ENCODE data around the gene TTC39C.

DNA sequence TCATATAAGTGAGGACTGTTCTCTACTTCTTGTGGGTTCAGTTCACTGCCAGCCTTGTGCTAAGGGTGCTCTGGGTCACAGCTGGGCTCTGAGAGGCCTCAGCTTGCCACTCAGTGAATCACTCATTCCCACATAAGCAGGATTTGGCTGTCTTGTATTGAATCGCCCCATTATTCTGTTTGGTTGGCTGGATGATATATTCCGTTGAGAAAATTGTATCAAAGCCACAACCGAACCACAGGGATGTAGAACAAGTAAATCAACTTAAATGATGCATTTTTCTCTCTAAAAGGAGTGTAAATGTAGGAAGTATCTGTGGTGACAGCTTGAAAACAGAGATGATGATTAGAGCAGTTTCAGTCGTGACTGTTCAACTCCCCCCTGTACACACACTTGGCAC is 39.6 kb downstream of the TTC39C start:
- TF ChIP-seq, protein P1, sequence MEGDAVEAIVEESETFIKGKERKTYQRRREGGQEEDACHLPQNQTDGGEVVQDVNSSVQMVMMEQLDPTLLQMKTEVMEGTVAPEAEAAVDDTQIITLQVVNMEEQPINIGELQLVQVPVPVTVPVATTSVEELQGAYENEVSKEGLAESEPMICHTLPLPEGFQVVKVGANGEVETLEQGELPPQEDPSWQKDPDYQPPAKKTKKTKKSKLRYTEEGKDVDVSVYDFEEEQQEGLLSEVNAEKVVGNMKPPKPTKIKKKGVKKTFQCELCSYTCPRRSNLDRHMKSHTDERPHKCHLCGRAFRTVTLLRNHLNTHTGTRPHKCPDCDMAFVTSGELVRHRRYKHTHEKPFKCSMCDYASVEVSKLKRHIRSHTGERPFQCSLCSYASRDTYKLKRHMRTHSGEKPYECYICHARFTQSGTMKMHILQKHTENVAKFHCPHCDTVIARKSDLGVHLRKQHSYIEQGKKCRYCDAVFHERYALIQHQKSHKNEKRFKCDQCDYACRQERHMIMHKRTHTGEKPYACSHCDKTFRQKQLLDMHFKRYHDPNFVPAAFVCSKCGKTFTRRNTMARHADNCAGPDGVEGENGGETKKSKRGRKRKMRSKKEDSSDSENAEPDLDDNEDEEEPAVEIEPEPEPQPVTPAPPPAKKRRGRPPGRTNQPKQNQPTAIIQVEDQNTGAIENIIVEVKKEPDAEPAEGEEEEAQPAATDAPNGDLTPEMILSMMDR (conservative IDR thresholded peaks at IDR 0.05) = no peak
- TF ChIP-seq ZFX (IDR thresholded peaks at IDR 0.05) = no peak
